Activated CD4-positive, alpha-beta T cell treated with anti-CD3 and anti-CD28 coated beads, Interleukin-2, amount 50 U/mL, for 1 hour (primary cell): ENCODE results near the gene GATD1.
A peak's percentile ranks its signal among the peaks of the same experiment; 100 is the strongest.

Experiments used
- DNase-seq: peaks from one replicate; pipeline ENCODE4 v3.0.0-alpha.2; 2020

GATD1 gene

GRCh38 chr11:776561-777287, 563 bp downstream of the GATD1 start:
- peak; percentile 27 for DNase-seq

GRCh38 chr11:776263-776560, 1.1 kb downstream of the GATD1 start:
- DNase-seq: no peak

GRCh38 chr11:774873-775592, 2.3 kb downstream of the GATD1 start:
- DNase-seq: no peak

- no peak for DNase-seq
Observed at GRCh38 chr11:773830-774229, 3.5 kb downstream of the GATD1 start.

GRCh38 chr11:773425-773824, 3.9 kb downstream of the GATD1 start:
- no peak for DNase-seq

GRCh38 chr11:772429-773390, 4.6 kb downstream of the GATD1 start:
- no peak for DNase-seq

DNA sequence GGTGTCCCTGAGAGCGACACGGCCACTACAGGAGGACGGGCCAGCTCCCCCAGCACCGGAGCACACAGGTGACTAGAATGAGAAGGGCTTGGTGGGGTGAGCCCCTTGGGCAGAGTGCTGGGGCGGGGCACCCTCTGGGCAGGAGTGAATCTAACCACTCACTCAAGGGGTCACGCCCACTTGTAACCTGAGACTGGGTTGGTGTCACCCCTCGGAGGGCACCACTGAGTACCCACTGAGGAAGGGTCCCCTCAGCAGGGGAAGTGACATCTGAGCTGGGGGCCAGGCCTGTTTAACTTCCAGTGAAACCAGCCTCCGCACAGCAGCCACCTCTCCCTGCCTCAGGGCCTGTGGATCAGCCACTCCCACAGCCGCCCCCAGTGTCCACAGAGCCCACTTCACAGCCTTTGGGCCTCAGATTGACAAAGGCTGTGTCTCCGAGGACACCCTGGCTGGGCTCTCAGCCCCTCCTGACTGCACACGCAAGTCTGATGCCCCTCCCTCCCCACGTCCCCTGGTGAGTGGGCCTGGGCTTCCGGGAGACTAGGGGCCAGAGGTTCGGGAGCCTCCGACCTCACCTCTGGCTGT, 5.6 kb downstream of the GATD1 start:
- no peak for DNase-seq

DNA sequence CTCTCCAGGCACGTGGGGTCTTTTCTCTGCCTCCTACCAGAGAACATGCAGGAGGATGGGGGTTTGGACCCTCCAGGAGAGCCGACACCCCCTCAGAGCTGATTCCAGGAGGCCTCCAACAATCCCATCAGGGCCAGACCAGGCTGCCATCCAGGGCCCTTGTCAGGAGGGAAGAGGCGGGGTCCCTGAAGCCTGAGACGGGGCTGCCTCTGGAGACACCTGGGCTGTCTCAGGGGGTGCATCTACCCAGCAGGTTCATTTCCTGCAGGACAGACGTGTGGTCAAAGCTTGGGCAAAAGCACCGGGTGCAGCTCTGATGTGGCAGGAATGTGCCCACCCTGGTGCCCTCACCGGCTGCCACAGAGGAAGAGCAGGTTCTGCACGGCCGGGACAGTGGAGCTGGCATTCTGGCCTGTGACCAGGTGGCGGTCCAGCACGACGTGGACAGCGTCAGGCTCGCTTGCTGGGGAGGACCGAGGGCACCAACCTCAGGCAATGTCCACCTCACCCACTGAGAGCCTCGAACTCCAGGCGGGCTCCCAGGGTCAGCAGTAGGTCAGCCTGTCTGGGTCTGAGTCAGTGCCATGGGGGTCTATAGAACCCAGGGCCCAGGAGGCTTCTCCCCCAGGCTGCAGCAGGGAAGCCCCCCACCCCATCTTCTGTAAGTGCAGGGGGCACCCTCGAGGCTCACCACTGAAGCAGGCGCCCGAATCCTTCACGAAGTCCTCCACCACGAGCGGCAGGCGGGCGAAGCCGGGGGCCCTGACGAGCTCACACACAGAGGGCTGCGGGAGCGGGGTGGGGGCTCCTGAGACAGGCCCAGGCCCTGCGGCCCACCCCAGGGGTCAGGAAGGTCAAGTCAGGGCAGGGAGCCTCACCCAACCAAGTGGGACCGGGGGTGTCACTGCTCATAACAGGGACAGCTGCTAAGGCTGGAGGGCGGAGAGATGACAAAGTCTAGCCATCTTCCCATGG, 6.4 kb downstream of the GATD1 start:
- DNase-seq: no peak

GRCh38 chr11:769887-770641, 7.2 kb downstream of the GATD1 start:
- no peak for DNase-seq

- DNase-seq: no peak
Observed at GRCh38 chr11:767238-767637, 10.0 kb downstream of the GATD1 start.

GRCh38 chr11:766936-767210, 10.4 kb downstream of the GATD1 start:
- DNase-seq: no peak

GRCh38 chr11:766106-766935, 11.0 kb downstream of the GATD1 start:
- no peak for DNase-seq

DNA sequence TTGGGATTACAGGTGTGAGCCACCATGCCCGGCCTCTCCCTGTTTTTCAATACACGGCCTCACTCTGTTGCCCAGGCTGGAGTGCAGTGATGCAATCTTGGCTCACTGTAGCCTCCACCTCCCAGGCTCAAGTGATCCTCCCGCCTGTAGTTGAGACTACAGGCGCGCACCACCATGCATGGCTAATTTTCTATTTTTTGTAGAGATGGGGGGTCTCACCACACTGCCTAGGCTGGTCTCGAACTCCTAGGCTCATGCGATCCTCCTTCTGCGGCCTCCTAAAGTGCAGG, 11.5 kb downstream of the GATD1 start:
- no peak for DNase-seq

GRCh38 chr11:765025-765801, 12.1 kb downstream of the GATD1 start:
- DNase-seq: peak; percentile 70

DNA sequence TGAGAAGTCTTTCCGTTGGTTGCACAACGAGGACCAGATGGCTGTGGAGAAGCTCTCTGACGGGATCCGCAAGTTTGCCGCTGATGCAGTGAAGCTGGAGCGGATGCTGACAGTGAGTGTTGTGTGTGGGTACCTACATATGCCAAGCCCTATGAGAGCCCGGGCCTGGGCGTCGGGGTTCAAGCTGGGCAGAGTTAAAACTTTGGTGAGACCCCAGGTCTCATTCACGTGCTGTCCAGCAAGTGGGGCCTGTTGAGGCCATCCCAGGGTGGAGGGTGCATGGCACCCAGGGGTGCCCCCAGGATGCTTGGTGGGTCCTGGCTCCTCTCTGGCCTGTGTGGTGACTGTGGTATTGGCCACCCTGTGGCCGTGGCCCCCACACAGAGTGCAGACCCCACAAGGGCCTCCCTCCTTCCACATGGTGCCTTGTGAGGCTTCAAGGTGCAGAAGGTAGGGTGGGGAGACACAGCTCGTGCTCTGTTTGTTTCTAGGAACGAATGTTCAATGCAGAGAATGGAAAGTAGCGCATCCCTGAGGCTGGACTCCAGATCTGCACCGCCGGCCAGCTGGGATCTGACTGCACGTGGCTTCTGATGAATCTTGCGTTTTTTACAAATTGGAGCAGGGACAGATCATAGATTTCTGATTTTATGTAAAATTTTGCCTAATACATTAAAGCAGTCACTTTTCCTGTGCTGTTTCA, 12.8 kb downstream of the GATD1 start:
- no peak for DNase-seq

DNA sequence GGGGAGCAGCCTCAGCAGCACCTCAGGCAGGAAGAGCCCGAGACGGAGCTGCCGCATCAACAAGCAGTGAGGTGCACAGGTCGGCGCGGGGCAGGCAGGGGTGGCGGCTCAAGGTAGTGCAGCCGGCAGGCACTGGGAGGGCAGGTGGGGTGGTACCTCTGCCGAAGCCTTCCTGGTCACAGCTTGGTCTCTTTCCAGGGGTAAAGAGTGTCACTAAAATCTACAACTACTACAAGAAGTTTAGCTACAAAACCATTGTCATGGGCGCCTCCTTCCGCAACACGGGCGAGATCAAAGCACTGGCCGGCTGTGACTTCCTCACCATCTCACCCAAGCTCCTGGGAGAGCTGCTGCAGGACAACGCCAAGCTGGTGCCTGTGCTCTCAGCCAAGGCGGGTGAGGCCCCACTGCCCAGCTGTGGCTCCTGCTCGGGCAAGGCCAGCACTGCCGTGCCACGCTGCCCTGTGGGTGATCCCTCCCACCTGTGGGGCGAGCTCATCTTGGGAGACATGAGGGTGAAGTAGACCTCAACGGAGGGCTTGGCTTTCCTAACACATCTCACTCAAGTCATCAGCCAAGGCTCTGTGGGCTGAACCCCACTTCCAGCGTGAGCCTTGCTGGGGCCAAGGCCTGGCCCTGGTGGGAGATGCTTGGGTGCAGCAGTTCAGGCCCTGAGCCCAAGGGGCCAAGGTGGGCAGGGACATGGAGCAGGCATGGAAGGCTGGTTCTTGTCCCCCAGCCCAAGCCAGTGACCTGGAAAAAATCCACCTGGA, 13.6 kb downstream of the GATD1 start:
- no peak for DNase-seq

DNA sequence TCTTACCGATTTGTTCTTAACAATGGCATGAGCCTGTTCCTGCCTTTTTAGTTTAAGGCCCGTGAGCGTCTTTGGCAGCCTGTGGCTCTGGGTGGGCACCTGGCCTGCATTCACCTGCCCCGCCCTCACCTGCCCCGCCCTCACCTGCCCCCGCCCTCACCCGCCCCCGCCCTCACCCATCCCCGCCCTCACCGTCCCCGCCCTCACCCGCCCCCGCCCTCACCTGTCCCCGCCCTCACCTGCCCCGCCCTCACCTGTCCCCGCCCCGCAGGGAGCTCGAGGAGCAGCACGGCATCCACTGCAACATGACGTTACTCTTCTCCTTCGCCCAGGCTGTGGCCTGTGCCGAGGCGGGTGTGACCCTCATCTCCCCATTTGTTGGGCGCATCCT, 14.2 kb downstream of the GATD1 start:
- no peak for DNase-seq

- DNase-seq: no peak
Observed at GRCh38 chr11:762421-763072, 14.7 kb downstream of the GATD1 start.
